AG08395 (cell line): ENCODE measurements around the gene TCERG1.
A peak's percentile ranks its signal among the peaks of the same experiment; 100 is the strongest.

Experiments
- DNase-seq: peaks from one replicate; pipeline ENCODE4 v3.0.0; 2012; ENCODE audit warnings: mixed read lengths, low spot score

Gene TCERG1

GRCh38 chr5:146446861-146447733 is at the start of gene TCERG1:
Gene TCERG1 (plus strand): TSS chr5:146447333. CDS start chr5:146447350, 17 bp downstream.
- peak; percentile 98 for DNase-seq

GRCh38 chr5:146398826-146399225 is 48.3 kb upstream of the TCERG1 start:
- DNase-seq: no peak

- no peak for DNase-seq
These were observed 47.7 kb upstream of the TCERG1 start for GRCh38 chr5:146399481-146399880.

GRCh38 chr5:146400201-146400600 is 46.9 kb upstream of the TCERG1 start:
- no peak for DNase-seq

GRCh38 chr5:146401021-146401420 is 46.1 kb upstream of the TCERG1 start:
- no peak for DNase-seq

- DNase-seq: no peak
These were observed 44.2 kb upstream of the TCERG1 start for GRCh38 chr5:146402949-146403348.

GRCh38 chr5:146409054-146409671 is 38.0 kb upstream of the TCERG1 start:
- DNase-seq: no peak

GRCh38 chr5:146410272-146410671 is 36.9 kb upstream of the TCERG1 start:
- DNase-seq: no peak

GRCh38 chr5:146419696-146420095 is 27.4 kb upstream of the TCERG1 start:
- DNase-seq: no peak

- DNase-seq: no peak
These were observed 22.1 kb upstream of the TCERG1 start for GRCh38 chr5:146425023-146425422.

- DNase-seq: no peak
These were observed 20.8 kb upstream of the TCERG1 start for GRCh38 chr5:146426305-146426704.

- peak; percentile 69 for DNase-seq
These were observed 20.1 kb upstream of the TCERG1 start for GRCh38 chr5:146426853-146427618.

GRCh38 chr5:146427619-146427997 is 19.5 kb upstream of the TCERG1 start:
- DNase-seq: no peak

GRCh38 chr5:146428658-146429057 is 18.5 kb upstream of the TCERG1 start:
- DNase-seq: no peak

- DNase-seq: no peak
These were observed 6.8 kb upstream of the TCERG1 start for GRCh38 chr5:146440353-146440752.

GRCh38 chr5:146440870-146441495 is 6.2 kb upstream of the TCERG1 start:
- DNase-seq: no peak

- no peak for DNase-seq
These were observed 5.2 kb upstream of the TCERG1 start for GRCh38 chr5:146441896-146442295.

- DNase-seq: peak; percentile 12
These were observed 724 bp downstream of the TCERG1 start for GRCh38 chr5:146447734-146448380.

- no peak for DNase-seq
These were observed 1.8 kb downstream of the TCERG1 start for GRCh38 chr5:146448783-146449519.

GRCh38 chr5:146450002-146450401 is 2.9 kb downstream of the TCERG1 start:
- DNase-seq: no peak

- DNase-seq: no peak
These were observed 4.3 kb downstream of the TCERG1 start for GRCh38 chr5:146451411-146451810.
